SU-DHL-6 (cell line): ENCODE measurements around the gene METTL21A.

Source experiments
- H2AFZ ChIP-seq: fragments of 200-600 bp; sonication (generic); 2 replicates; pipeline ENCODE4 v1.6.1; 2014; ENCODE audit warnings: low read depth, mild to moderate bottlenecking, moderate library complexity, mixed read lengths, antibody characterized with exemption, low read length; ENCODE audit not compliant: severe bottlenecking
- H3F3A ChIP-seq: fragments of 200-600 bp; shearing (Covaris generic); 2 replicates; pipeline ENCODE4 v1.6.0; 2016; ENCODE audit warnings: antibody characterized with exemption, mild to moderate bottlenecking; ENCODE audit not compliant: insufficient read depth
- H3K27ac ChIP-seq: fragments of 200-600 bp; sonication (generic); 2 replicates; pipeline ENCODE4 v1.5.1; 2016; ENCODE audit warnings: low read depth, mild to moderate bottlenecking, low read length, moderate library complexity, mixed read lengths
- H3K27me3 ChIP-seq: fragments of 200-600 bp; sonication (generic), shearing (Covaris generic); 2 replicates; pipeline ENCODE4 v1.6.0; 2014; ENCODE audit warnings: mild to moderate bottlenecking, low read length
- H3K36me3 ChIP-seq: fragments of 200-600 bp; sonication (generic); 2 replicates; pipeline ENCODE4 v1.6.1; 2014; ENCODE audit warnings: mild to moderate bottlenecking, low read length, mixed read lengths
- H3K4me2 ChIP-seq: fragments of 300-600, 200-600 bp; shearing (Covaris generic), sonication (generic); 2 replicates; pipeline ENCODE4 v1.6.0; 2014; ENCODE audit warnings: low read length, low read depth, mild to moderate bottlenecking; ENCODE audit not compliant: poor library complexity, severe bottlenecking
- H3K4me3 ChIP-seq: fragments of 200-600 bp; sonication (generic); 2 replicates; pipeline ENCODE4 v1.5.1; 2014; ENCODE audit warnings: antibody characterized with exemption, low read length, mild to moderate bottlenecking, mixed read lengths; ENCODE audit not compliant: insufficient read depth, poor library complexity, severe bottlenecking
- H3K79me2 ChIP-seq: fragments of 200-600 bp; sonication (generic); 2 replicates; pipeline ENCODE4 v1.6.1; 2014; ENCODE audit warnings: mild to moderate bottlenecking, low read length, moderate library complexity; ENCODE audit not compliant: insufficient read depth
- H3K9ac ChIP-seq: fragments of 200-600 bp; sonication (generic); 2 replicates; pipeline ENCODE4 v1.7.0; 2014; ENCODE audit warnings: mild to moderate bottlenecking, low read length
- H3K9me2 ChIP-seq: fragments of 200-600 bp; sonication (generic); replicated peaks from 2 replicates; pipeline ENCODE4 v1.6.1; 2014; ENCODE audit warnings: low read length; ENCODE audit not compliant: insufficient read depth
- H3K9me3 ChIP-seq: fragments of 200-600 bp; sonication (generic); 2 replicates; pipeline ENCODE4 v1.6.1; 2014; ENCODE audit warnings: low read length, mixed read lengths; ENCODE audit not compliant: insufficient read depth
- H4K20me1 ChIP-seq: fragments of 200-600 bp; sonication (generic); 2 replicates; pipeline ENCODE4 v1.6.1; 2014; ENCODE audit warnings: low read depth, mild to moderate bottlenecking, antibody characterized with exemption, low read length, moderate library complexity, mixed read lengths
- EZH2phosphoT487 ChIP-seq: fragments of 200-600 bp; sonication (generic), shearing (Covaris generic); conservative IDR thresholded peaks from 2 replicates; pipeline ENCODE4 v1.6.1; 2018; ENCODE audit warnings: mild to moderate bottlenecking, antibody characterized with exemption, low read length, moderate library complexity, mixed read lengths
- TF ChIP-seq, protein P1 (sequence below): fragments of 200-600 bp; sonication (generic); IDR thresholded peaks from one replicate; pipeline ENCODE4 v1.5.1; 2017; ENCODE audit warnings: antibody characterized with exemption, mild to moderate bottlenecking, low read length, moderate library complexity; ENCODE audit not compliant: insufficient read depth, poor library complexity, severe bottlenecking

The METTL21A gene

DNA sequence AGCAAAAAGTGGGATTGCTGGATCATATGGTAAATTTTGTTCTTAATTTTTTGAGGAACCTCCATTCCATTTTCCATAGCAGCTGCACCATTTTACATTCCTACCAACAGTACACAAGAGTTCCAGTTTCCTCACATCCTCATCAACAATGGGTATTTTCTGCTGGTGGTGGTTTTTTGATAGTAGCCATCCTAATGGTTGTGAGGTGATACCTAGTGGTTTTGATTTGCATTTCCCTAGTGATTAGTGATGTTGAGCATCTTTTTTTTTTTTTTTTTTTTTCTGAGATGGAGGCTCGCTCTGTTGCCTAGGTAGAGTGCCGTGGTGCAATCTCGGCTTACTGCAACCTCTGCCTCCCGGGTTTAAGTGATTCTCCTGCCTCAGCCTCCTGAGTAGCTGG, 30.5 kb downstream of the METTL21A start:
- H3K27me3 ChIP-seq = no peaks in the 10 kb centered on the region
- peaks cover 59% of the 10 kb centered on the region for H3K36me3 ChIP-seq
- H3K79me2 ChIP-seq = peaks cover 7% of the 10 kb centered on the region; the same call in 1 of the 2 replicates
- H2AFZ ChIP-seq = no peak overlapping the region
- peaks cover 14% of the 10 kb centered on the region; the same call in 1 of the 2 replicates for H3K9me3 ChIP-seq
- peaks cover 30% of the 10 kb centered on the region for H3F3A ChIP-seq
- no peaks in the 10 kb centered on the region for H4K20me1 ChIP-seq
- H3K4me2 ChIP-seq = no peak overlapping the region
- no peaks in the 10 kb centered on the region for H3K9me2 ChIP-seq
- H3K9ac ChIP-seq = no peak overlapping the region
- no peak overlapping the region for H3K4me3 ChIP-seq
- no peak overlapping the region for H3K27ac ChIP-seq
- TF ChIP-seq EZH2phosphoT487 = no peak
- TF ChIP-seq, protein P1, sequence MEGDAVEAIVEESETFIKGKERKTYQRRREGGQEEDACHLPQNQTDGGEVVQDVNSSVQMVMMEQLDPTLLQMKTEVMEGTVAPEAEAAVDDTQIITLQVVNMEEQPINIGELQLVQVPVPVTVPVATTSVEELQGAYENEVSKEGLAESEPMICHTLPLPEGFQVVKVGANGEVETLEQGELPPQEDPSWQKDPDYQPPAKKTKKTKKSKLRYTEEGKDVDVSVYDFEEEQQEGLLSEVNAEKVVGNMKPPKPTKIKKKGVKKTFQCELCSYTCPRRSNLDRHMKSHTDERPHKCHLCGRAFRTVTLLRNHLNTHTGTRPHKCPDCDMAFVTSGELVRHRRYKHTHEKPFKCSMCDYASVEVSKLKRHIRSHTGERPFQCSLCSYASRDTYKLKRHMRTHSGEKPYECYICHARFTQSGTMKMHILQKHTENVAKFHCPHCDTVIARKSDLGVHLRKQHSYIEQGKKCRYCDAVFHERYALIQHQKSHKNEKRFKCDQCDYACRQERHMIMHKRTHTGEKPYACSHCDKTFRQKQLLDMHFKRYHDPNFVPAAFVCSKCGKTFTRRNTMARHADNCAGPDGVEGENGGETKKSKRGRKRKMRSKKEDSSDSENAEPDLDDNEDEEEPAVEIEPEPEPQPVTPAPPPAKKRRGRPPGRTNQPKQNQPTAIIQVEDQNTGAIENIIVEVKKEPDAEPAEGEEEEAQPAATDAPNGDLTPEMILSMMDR = no peak

DNA sequence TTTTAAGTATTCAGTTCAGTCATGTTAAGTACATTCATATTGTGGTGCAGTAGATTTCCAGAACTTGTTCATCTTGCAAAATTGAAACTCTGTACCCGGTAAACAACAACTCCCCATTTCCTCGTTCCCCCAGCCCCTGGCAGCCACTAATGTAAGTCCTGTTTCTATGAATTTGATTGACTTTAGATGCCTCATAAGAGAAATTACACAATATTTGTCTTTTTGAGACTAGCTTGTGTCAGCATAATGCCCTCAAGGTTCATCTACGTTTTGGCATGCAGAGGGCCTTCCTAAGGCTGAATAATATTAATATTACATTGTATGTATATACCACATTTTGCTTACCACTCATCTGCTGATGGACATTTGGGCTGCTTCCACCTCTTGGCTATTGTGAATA, 30.9 kb downstream of the METTL21A start:
- H3K27me3 ChIP-seq = no peaks in the 10 kb centered on the region
- peaks cover 7% of the 10 kb centered on the region; the same call in 1 of the 2 replicates for H3K79me2 ChIP-seq
- H3K4me2 ChIP-seq = no peak overlapping the region
- no peak overlapping the region for H3K4me3 ChIP-seq
- peaks cover 26% of the 10 kb centered on the region; the same call in 1 of the 2 replicates for H3F3A ChIP-seq
- H3K36me3 ChIP-seq = peaks cover 63% of the 10 kb centered on the region
- no peak overlapping the region for H2AFZ ChIP-seq
- H4K20me1 ChIP-seq = no peaks in the 10 kb centered on the region
- no peaks in the 10 kb centered on the region for H3K9me2 ChIP-seq
- H3K9me3 ChIP-seq = peaks cover 14% of the 10 kb centered on the region; the same call in 1 of the 2 replicates
- H3K9ac ChIP-seq = no peak overlapping the region
- no peak for TF ChIP-seq EZH2phosphoT487
- TF ChIP-seq, protein P1 = no peak
- H3K27ac ChIP-seq = no peak overlapping the region

DNA sequence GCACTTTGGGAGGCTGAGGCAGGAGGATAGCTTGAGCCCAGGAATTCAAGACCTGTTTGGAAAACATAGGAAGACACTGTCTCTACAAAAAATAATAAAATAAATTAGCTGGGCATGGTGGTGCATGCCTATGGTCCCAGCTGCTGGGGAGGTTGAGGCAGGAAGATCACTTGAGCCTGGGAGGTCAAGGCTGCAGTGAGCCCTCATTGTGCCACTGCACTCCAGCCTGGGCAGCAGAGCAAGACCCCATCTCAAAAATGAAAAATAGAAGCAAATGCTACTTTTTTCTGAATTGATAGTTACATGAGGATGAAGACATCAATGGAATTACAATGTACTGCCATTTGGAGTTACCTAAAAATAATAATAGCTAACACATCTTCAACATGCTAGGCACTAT, 31.9 kb downstream of the METTL21A start:
- H3K4me2 ChIP-seq = no peak overlapping the region
- no peak overlapping the region for H2AFZ ChIP-seq
- peaks cover 14% of the 10 kb centered on the region; the same call in 1 of the 2 replicates for H3K9me3 ChIP-seq
- no peaks in the 10 kb centered on the region for H3K9me2 ChIP-seq
- peaks cover 7% of the 10 kb centered on the region; the same call in 1 of the 2 replicates for H3K79me2 ChIP-seq
- no peaks in the 10 kb centered on the region for H4K20me1 ChIP-seq
- H3F3A ChIP-seq = peaks cover 20% of the 10 kb centered on the region; the same call in 1 of the 2 replicates
- H3K36me3 ChIP-seq = peaks cover 67% of the 10 kb centered on the region
- H3K27me3 ChIP-seq = no peaks in the 10 kb centered on the region
- no peak overlapping the region for H3K9ac ChIP-seq
- H3K4me3 ChIP-seq = no peak overlapping the region
- no peak overlapping the region for H3K27ac ChIP-seq
- TF ChIP-seq, protein P1 = no peak
- no peak for TF ChIP-seq EZH2phosphoT487
